Measurements from ENCODE around the gene PABPN1L. TPM values are rescaled to one million over a fixed set of nuclear protein-coding genes. Genes with fewer than 3 reads are reported as not detected.

Gene PABPN1L
- total and polyA plus RNA-seq, 2 of the 4 experiments (the other 2 are of a cell fraction) = not detected

- no peaks in the 10 kb centered on the region for H3K79me1 ChIP-seq (ENCODE audit: low read depth in 1 of 2, low read length in 2 of 2)
- H3K4me2 ChIP-seq (ENCODE audit: low read depth, low read length) = no peak overlapping the region
- H3K4me3 ChIP-seq (ENCODE audit: insufficient read depth, low read depth, low read length) = no peak overlapping the region
- no peak overlapping the region for H2BK15ac ChIP-seq (ENCODE audit: low read depth, low read length)
- H2AK9ac ChIP-seq (replicated peaks; ENCODE audit: low read depth, low read length, poor library complexity) = peak overlapping the region; percentile 55
- POLR2A ChIA-PET (ENCODE audit: unreplicated experiment) = no interaction called here
- peaks cover 4% of the 10 kb centered on the region for H3K9me3 ChIP-seq (ENCODE audit: control insufficient read depth, insufficient read depth, low read length)
- H3K36me3 ChIP-seq (ENCODE audit: control insufficient read depth, insufficient read depth, low read length) = no peaks in the 10 kb centered on the region
- H4K20me1 ChIP-seq (ENCODE audit: insufficient read depth, low read length) = no peaks in the 10 kb centered on the region; the same call in 1 of the 2 replicates
- no peak for TF ChIP-seq BHLHE40 (IDR thresholded peaks at IDR 0.05; ENCODE audit: low read depth, low read length)
- no peak for TF ChIP-seq RCOR1 (IDR thresholded peaks at IDR 0.05; ENCODE audit: insufficient replicate concordance, low read length)
- no peak for TF ChIP-seq POLR2A (IDR thresholded peaks at IDR 0.05; ENCODE audit: low read depth, low read length)
- TF ChIP-seq MAZ (IDR thresholded peaks at IDR 0.05; ENCODE audit: borderline replicate concordance, low read depth, low read length) = no peak
- TF ChIP-seq MAFK (IDR thresholded peaks at IDR 0.05; ENCODE audit: low read depth, low read length) = no peak
- no peak for TF ChIP-seq ELK1 (IDR thresholded peaks at IDR 0.05; ENCODE audit: borderline replicate concordance, low read depth, low read length)
- peaks cover 8% of the 10 kb centered on the region; the same call in 1 of the 2 replicates for H3K27me3 ChIP-seq (ENCODE audit: control insufficient read depth, insufficient read depth, low read length)
- H3K56ac ChIP-seq (ENCODE audit: extremely low read depth, insufficient read depth, low read length) = no peak overlapping the region
- H3K4me1 ChIP-seq (ENCODE audit: control insufficient read depth, insufficient read depth, low read length) = no peaks in the 10 kb centered on the region; the same call in 1 of the 2 replicates
- H3K27ac ChIP-seq (ENCODE audit: insufficient read depth, low read length) = no peak overlapping the region
- H2BK120ac ChIP-seq (ENCODE audit: low read depth, low read length) = no peak overlapping the region
- 66% methylated on average over 11 of the region's 36 CpGs; no CpG with 5 or more reads in 1 of the 2 experiments for WGBS, 2 experiments (ENCODE audit: extremely low coverage in 2 of 2, insufficient read length in 1 of 2)
- H4K8ac ChIP-seq (ENCODE audit: low read depth in 2 of 2, low read length in 2 of 2) = no peak overlapping the region
- no TSS peak for BruUV-seq (replicated peaks)
- no peak overlapping the region for H2BK5ac ChIP-seq (ENCODE audit: low read depth, low read length, poor library complexity, severe bottlenecking)
- H3K23ac ChIP-seq (ENCODE audit: low read depth, low read length) = no peak overlapping the region
- H3K18ac ChIP-seq (ENCODE audit: low read depth, low read length) = no peak overlapping the region
- H3K9me1 ChIP-seq (ENCODE audit: insufficient read depth, low read length) = no peaks in the 10 kb centered on the region
- H2AK5ac ChIP-seq (ENCODE audit: low read depth, low read length) = no peak overlapping the region
- DNase-seq (peak; percentile 15), ATAC-seq (ENCODE audit: low read depth) (no peak)
- no peak overlapping the region for H2BK20ac ChIP-seq (ENCODE audit: low read depth, low read length)
- no peak overlapping the region for H3K14ac ChIP-seq (replicated peaks; ENCODE audit: low read depth, low read length)
- intact Hi-C loops (cut with micrococcal nuclease) (no loop called here), dilution Hi-C loops (cut with HindIII; ENCODE audit: low sequenced_read_pairs, unreplicated experiment) (no loop called here), in situ Hi-C loops (cut with MboI; ENCODE audit: low sequenced_read_pairs) (no loop called here)
- H3K4ac ChIP-seq (ENCODE audit: low read depth, low read length) = no peak overlapping the region
- CTCF ChIA-PET = no interaction called here
- no peak overlapping the region for H3K9ac ChIP-seq (ENCODE audit: low read depth, low read length)
- H4K91ac ChIP-seq (ENCODE audit: insufficient read depth, low read depth, low read length) = no peak overlapping the region
- no peak overlapping the region for H4K5ac ChIP-seq (ENCODE audit: low read depth, low read length)
- H2AFZ ChIP-seq (replicated peaks; ENCODE audit: low read length, poor library complexity) = no peak overlapping the region
Measured at GRCh38 chr16:88911136-88911945, 44.9 kb upstream of the PABPN1L start.

Measured in IMR-90 (cell line).